SHP77 (cell line): ENCODE data around the gene TMEM255A.

ENCODE experiments used
- DNase-seq, 2 experiments: peaks; one replicate each; lab custom pipeline; 2025; lab: John Stamatoyannopoulos, UW

Gene TMEM255A

DNA sequence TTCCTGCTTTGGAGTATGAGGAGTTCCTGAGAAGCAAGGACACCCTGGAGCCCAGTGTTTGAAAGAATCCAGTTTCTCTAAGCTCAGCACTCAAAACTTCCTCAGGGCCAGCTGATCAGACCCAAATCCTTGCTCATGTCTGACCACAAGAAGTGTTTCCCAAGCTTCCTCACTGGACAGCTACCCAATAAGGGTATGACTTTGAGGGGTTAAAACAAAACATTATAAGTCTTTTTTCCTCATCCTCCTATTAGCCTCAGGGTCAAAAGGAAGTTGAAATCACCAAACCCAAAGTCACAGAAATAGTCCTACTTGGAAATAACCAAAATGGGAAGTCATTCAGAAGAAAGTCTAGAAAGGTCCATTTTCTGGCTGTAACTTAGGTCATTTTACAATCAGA lies 46.9 kb downstream of the TMEM255A start:
- DNase-seq = no peak

DNA sequence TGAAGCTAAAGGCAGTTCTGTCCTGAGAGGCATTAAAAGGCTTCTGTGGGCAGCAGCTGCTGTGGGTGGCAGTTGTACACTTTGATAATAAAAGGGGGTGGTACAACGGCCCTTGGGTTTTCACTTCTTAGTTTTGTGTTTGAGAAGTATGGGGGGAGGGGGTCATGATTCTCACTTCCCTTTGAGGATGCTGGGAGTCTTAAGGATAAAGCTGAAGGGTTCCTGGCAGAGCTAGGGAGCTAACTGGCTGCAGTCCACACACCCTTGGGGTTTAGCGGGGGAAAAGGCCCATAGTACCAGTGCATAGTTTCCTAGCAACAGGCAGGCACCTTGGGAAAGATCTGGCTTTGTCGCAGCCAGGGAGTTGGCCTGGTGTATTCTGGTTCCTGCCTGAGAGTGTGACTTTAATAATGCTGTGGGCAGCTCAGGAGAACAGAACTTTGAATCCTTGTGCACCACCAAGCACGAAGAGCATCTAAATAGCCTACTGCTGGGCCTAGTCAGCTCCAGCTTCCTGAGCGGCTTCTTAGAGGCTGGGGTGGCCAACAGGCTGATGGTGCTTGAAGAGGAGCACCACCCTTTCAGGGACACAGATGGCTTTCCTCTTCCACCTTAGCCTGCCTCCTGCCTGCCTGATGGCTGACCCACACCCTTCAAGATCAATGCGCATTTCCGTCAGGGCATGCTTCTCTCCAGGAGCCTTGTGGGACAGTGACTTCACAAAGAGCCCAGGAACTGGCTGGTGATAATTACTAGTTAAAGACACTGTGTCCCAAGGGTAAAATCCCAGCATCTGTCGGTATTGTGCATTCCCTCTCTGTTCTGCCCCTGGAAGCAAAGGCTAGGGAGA lies 48.2 kb downstream of the TMEM255A start:
- no peak for DNase-seq

DNA sequence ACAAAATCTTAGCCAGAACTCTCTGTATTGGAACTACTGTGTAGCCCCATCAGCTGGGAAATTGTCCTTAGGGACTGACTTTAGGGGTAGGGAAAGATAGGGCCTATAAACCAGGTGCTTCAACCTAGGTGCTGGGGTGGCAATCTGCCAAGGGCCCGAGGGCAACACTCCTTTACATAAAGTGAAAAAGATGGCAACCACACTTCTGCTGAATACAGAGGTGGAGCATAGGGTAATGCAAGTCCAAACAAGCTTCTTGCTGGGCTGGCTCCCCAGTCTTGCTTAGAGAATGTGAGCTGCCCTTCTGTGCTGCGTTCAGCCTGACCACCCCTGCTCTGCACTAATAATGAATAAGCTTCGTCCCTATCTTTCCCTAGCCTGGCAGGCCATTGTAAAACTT lies 50.9 kb downstream of the TMEM255A start:
- no peak for DNase-seq

DNA sequence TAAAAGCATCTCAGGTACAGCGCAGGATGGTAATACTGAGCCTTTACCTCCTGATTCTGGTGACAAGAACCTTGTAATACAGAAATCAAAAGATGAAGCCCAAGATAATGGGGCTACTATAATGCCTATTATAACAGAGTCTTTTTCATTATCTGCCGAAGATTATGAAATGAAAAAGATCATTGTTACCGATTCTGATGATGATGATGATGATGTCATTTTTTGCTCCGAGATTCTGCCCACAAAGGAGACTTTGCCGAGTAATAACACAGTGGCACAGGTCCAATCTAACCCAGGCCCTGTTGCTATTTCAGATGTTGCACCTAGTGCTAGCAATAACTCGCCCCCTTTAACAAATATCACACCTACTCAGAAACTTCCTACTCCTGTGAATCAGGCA lies 57.5 kb downstream of the TMEM255A start:
- DNase-seq = no peak

DNA sequence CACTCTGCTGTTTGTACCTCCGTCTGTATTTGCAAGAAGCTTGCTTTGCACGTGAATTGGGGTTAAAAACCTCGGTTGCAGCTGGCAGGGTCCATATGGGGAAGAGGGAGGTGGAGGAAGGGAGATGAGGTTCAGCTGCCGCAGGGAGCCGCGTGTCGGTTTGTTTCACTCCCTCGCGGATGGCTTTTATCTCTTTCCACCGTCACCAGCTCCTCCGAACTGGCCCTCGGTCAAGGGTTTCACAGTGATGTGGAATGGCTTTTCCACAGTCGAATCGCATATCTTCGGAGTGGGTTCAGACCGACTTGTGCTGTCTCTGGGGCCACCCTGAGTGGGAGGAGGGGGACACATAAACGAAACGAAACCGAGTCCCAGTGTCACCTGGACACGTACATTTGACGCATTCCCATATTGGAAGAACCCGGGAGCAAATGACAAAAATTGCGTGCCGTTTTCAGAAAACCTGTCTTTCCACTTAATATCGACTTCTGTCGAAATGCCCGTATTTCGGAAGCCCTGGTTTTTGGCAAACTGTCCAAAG lies 59.7 kb downstream of the TMEM255A start:
- DNase-seq = peak; percentile 1 to 2

DNA sequence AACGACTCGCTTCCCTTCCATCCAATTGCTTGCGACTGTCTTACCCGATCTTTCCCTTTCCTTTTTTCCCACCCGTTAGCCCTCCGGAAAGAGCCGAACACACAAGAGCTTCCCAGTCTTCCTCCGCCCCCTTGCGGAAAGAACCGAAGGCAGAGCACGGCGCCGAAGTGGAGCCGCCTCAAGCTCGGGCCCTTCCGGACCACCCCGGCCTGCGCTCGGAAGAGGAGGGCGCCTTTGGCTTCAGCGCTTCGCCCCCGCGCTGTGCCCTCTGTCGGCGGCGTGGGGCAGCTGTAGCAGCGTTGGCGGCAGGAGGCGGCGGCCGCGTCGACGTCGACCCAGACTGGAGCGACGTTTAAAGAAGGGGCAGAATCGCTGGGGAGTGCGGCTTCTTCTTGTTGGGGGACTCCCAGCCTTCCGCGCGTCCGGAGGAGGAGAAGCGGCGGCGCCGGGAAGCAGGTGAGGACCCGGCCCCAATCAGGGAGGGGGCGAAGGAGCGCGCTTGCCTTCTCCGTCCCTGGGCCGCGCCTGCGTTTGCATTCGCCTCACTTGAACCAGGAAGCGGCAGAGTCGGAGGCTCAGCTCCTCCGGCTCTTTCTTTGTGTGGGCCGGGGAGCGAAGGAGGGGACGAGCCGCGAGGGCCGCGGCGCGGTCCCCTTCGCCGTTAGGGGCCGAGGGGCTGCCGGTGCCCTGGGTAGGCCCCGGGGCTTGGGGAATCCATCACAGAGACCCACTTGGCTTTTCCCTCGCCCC lies 60.6 kb downstream of the TMEM255A start, which contains the start of gene ZBTB33:
ZBTB33 (plus strand) TSS at position 291 of the 750 bp plus-strand sequence. CDS start 2,604 bp downstream, outside the sequence.
- DNase-seq = peak; percentile 82 to 85

DNA sequence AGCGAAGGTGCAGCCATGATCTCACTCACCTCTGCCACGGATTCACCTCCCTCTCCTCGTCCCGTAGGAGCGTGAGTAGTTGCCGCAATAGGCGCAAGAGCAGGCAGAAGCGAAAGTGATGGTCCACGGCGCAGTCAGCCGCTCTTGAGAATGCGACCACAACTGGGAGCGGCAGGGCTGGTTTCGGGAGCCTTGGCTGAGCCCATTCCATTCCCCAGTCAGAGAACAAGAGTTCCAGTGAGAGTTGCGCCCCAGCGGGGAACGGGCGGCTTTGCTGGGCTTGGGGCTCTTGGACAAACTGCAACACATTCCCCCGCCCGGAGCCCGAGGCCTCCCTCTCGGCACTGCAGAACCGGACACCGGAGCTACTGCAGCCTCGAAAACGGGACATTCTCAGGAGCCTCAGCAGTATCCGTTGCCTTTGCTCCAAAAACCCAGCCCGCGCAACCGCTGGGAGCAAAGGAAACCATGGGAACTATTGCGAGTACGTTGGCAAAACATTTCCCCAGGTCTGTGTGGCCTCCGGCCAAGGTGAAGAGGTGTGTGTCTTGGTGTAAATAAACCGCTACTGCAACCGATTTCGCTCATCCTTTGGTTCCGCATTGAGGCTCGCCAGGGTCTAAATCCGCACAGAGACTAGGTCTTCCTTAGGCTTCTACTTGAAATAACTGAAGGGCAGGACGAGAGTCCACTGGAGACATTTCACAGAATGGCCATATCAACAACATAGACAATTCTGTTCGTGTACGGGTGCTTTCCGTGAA lies 66.3 kb downstream of the TMEM255A start:
- peak; percentile 58 to 74 for DNase-seq

DNA sequence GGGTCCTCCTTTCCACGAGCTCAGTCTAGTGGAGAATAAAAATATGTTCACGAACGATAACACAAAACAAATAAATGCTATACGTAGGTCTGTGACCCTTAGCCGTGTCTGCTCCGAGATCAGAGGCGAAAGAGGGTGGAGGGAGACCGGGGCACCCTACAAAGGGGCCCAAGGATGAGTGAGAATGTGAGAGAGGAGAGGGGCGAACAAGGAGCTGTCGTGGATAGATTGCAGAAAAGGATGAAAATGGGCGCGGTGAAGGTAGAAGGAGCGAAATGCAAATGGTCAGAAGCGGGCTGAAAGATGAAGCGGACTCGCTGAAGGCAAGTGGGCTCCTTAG lies 66.9 kb downstream of the TMEM255A start:
- no peak for DNase-seq

DNA sequence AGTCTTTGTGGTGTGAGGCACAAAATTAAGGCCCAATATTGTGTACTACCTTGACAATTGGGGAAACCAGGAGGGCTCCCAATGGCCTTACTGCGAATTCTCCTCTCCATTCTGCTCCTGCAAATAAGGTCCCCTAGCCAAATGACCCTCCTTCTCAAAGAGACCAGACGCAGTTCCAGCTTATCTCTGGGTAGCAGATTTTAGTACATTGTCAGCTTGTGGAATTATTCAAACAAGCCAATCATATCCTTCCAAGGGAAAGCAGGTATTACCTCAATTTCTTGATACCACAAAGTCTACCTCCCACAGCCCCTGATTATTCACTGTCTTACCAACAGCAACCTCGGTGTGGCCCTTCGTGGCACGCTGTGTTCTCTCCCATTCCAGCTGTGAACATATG lies 68.4 kb downstream of the TMEM255A start:
- no peak for DNase-seq

DNA sequence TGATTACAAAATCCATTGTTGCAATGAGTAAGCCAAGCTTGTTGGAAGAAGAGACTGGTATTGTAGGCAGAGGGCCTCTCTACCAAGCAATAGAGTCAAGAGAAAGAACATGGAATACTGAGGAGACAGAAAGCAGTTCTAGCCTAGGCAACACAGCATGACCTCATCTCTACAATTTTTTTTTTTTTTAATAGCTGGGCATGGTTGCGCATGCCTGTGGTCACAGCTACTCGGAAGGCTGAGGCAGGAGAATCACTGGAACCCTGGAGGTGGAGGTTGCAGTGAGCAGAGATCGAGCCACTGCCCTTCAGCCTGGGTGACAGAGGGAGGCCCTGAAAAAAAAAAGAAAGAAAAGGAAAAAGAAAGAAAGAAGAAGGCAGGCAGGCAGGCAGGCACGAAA lies 72.3 kb downstream of the TMEM255A start:
- DNase-seq = no peak

DNA sequence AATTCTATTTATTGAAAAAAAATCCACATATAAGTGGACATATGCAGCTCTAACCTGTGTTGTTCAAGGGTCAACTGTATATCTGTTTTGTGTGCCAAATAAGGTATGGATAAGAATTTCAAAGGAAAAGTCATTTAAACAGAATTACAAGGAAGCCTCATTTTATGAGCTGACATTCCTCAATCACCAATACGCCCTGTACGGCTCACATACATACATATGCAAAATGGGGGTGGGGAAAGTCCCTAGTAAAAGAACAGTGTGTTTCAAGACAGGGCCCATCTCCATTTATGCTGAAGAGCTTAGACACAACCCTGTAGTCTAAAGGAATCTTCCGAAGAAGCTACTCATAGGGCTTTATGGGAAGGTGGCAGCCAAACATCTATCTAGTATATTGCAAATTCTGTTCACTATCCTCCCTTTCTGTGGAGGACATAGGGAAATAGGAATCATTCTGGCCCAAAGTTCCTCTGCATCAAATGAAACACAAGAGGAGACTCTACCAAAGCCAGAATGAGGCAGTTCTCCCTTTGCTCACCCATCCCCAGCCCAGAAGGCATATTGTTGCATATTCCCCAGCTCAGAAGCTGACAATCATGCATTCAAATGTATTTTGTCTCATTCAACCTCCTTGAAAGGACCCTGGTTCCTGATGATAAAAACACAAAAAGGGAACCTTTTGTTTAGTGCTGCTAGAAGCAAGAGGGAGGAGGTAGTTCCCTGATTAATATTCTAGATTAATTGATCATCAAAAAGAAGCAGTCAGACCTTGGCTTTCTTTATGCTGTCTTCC lies 74.4 kb downstream of the TMEM255A start:
- no peak for DNase-seq

DNA sequence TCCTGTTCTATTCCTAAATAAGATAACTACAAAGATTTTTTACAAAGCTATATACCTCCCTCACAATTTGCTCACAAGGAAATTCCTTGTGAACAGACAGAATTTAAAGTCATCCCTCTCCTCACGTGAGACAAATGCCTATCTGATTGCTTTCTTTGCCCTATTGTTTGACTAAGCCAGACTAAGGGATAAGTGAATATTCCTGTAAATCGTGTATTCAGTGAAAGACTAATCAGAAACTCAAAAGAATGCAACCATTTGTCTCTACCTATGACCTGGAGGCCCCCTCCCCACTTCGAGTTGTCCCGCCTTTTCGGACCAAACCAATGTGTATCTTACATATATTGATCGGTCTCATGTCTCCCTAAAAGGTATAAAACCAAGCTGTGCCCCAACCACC lies 76.0 kb downstream of the TMEM255A start:
- no peak for DNase-seq

DNA sequence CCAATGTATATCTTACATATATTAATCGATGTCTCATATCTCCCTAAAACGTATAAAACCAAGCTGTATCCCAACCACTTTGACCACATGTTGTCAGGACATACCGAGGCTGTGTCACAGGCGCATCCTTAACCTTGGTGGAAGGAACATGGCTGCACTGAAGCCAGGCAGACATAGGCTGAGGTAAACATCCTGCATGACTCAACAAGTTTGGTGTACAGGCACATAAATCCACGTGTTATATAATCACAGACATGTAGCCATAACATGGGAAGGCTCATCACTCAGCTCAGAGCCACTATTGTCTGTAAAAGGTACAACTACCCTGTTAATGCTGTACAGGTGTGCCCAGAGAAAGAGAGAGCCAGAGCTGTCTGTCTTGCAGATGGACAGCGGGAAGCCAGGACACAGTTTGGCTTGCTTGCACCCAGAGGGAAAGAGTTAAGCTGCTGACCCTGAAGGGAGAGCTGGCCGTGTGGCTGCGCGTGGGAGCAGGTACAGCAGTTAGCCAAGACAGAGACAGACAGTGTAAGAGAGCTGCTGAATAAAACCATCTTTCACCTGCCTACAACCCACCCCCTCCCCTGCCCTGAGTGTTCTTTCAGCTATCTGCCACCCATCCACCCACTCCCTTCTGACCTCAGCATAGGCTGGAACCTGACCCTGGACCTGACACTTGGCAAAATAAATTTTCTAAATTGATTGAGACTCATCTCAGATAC lies 82.9 kb downstream of the TMEM255A start:
- no peak for DNase-seq

DNA sequence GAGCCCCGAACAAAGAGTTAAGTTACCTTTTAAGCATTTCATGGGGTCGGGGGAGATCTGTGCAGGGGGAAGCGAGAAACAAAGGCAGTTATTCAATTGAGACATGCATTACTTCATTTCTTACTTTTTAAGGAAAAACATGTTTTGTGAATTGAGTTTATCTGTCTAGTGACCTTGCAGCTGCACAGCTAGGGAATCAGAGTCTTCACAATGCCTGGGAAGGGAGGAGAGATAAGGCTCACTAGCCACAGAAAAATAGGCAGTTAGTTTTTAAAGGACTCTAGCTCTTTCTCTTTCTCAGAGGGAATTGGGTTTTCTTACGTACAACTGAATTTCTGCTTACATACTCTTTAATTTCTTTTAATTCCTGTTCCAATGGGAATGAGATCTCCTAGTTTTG lies 86.9 kb downstream of the TMEM255A start:
- DNase-seq = no peak

DNA sequence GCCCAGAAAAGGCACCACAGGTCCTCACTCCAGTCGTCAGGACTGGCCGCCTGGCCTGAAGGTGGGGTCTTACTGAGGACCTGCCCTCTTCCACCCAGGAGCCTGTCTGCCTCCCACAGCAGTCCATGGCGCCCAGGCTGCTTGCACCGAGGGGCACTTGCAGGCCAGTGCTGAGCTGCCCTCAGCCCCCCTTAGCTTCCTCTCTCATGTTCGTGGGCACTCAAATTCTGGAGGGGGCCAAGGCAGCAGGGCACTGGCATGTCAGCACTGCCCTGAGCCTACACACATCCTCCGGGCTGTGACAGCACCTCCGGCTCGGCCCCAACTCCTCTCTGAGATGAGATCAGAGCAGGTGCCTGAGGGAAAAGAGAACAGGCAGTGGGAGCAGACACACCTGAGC lies 87.9 kb downstream of the TMEM255A start:
- DNase-seq = no peak

DNA sequence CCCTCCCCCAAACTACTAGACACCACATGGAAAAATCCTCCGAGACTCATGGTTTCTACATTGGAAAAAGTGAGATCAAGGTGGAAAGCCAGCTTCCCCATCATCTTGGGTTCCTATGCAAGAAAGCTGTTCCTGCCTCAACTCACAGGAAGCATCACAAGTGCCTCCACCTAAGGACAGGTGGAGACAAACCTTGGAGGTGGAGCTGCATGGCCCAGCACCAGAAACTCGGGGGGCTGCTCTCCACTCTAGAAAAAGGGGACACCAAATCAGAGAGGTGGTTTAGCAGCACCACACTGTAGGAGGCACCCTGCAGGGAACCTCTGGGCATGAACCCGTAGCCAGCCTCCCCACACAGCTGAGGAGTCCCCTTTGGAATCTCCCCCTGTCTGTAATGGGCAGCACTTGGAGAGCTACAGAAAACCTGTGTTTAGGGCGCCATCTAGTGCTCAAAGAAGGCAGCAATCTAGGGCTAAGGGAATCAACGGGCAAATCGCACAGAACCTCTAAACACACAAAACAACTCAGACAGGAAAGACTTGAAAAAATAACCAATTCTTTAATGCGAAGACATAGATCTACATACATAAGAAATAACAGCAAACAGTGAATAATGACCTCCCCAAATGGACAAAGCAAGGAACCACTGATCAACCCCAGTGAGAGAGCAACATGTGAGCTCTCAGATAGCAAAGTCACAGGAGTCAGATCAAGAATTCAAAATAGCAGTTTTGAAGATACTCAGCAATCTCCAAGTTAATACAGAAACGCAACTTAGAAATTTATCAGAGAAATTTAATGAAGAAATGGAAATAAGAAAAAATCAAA lies 97.6 kb downstream of the TMEM255A start:
- peak; percentile 14 to 52 for DNase-seq
